Measurements from ENCODE around the gene DNM3.

DNA sequence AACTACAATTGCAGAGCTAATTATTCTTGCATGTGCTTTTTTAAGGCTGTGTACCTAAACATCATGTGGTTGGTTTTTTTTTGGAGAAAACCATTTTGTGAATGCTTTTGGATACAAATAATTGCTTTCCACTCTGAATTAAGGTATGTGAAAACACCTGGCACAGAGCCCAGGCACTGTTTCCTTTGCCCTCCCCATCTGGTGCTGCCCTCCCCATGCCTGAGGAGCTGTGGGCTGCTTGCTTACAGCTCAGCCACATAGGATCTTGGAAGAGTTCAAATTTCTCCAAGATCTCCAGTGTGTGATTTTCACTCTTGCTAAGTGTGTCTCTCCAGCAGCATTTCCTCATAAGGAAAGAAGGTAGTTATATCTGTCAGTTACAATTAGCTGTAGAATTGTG is 27.8 kb downstream of the DNM3 start:
- TF ChIP-seq, protein P1, sequence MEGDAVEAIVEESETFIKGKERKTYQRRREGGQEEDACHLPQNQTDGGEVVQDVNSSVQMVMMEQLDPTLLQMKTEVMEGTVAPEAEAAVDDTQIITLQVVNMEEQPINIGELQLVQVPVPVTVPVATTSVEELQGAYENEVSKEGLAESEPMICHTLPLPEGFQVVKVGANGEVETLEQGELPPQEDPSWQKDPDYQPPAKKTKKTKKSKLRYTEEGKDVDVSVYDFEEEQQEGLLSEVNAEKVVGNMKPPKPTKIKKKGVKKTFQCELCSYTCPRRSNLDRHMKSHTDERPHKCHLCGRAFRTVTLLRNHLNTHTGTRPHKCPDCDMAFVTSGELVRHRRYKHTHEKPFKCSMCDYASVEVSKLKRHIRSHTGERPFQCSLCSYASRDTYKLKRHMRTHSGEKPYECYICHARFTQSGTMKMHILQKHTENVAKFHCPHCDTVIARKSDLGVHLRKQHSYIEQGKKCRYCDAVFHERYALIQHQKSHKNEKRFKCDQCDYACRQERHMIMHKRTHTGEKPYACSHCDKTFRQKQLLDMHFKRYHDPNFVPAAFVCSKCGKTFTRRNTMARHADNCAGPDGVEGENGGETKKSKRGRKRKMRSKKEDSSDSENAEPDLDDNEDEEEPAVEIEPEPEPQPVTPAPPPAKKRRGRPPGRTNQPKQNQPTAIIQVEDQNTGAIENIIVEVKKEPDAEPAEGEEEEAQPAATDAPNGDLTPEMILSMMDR (IDR thresholded peaks at IDR 0.05) = no peak
- no peak for TF ChIP-seq POLR2A (IDR thresholded peaks at IDR 0.05)
- TF ChIP-seq EP300 (IDR thresholded peaks at IDR 0.05) = no peak
